Islet precursor cell (in vitro differentiated cells): ENCODE measurements around the gene RYR1.

Experiments
- DNase-seq: peaks from one replicate; pipeline ENCODE4 v3.0.0-alpha.2; 2018

RYR1 gene

GRCh38 chr19:38433268-38433733, at the start of gene RYR1:
TSS of gene RYR1 (plus strand) at chr19:38433691. CDS start at chr19:38433830, 139 bp downstream.
- DNase-seq = peak; percentile 88

GRCh38 chr19:38383743-38384142, 49.7 kb upstream of the RYR1 start:
- no peak for DNase-seq

DNA sequence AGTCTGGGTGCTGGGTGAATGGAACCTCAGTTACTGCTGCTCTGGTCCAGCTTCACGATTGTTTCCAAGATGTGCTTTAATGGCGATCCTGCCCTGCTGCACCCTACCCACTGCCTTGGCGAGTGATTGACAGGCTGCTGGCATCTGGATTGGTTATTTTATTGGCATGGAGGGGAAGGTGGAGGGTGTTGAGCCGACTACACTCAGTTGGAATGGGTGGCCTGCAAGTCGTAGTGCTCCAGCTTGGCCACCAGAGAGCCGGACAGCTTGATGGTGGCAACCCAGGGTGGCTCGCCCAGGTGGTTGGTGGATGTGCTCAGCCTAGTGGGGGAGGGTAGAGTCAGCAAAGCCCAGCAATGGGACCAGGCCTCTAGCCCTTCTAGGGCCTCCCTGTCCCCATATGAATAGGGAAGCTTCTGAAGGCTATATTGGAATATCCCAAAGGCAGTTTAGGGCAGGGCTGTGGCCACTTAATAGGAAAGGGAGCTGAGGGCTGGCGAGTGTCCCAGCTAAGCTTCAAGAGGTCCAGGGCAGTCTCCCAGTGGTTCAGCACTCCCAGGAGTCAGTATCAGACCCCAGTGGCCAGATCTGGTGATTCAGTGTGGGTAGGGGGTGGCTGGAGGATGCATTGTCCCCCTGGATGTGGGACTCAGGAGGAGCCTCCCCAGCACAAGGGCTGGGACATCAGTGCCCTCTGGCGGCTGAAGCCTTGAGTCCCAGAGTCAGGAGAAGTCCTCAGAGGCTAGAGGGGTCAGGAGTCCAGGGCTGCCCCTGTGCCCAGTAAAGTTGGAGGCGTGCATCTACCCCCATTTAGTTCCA, 49.1 kb upstream of the RYR1 start:
- peak; percentile 76 for DNase-seq

- no peak for DNase-seq
These were observed 48.3 kb upstream of the RYR1 start for GRCh38 chr19:38385057-38385803.

- DNase-seq = peak; percentile 66
These were observed 47.7 kb upstream of the RYR1 start for GRCh38 chr19:38385804-38386257.

- DNase-seq = peak; percentile 64
These were observed 47.1 kb upstream of the RYR1 start for GRCh38 chr19:38386300-38386970.

- DNase-seq = no peak
These were observed 46.4 kb upstream of the RYR1 start for GRCh38 chr19:38386971-38387549.

- DNase-seq = peak; percentile 97
These were observed 45.7 kb upstream of the RYR1 start, which contains the start of gene GGN for GRCh38 chr19:38387550-38388348. TSS of gene GGN (minus strand) at chr19:38388034. CDS start at chr19:38387261, 773 bp downstream.

GRCh38 chr19:38388349-38389100, 45.0 kb upstream of the RYR1 start, which contains the start of gene SPRED3:
TSS of gene SPRED3 (plus strand) at chr19:38388697. CDS start at chr19:38390303, 1,606 bp downstream.
- DNase-seq = peak; percentile 83

- peak; percentile 77 for DNase-seq
These were observed 44.2 kb upstream of the RYR1 start for GRCh38 chr19:38389101-38389925.

DNA sequence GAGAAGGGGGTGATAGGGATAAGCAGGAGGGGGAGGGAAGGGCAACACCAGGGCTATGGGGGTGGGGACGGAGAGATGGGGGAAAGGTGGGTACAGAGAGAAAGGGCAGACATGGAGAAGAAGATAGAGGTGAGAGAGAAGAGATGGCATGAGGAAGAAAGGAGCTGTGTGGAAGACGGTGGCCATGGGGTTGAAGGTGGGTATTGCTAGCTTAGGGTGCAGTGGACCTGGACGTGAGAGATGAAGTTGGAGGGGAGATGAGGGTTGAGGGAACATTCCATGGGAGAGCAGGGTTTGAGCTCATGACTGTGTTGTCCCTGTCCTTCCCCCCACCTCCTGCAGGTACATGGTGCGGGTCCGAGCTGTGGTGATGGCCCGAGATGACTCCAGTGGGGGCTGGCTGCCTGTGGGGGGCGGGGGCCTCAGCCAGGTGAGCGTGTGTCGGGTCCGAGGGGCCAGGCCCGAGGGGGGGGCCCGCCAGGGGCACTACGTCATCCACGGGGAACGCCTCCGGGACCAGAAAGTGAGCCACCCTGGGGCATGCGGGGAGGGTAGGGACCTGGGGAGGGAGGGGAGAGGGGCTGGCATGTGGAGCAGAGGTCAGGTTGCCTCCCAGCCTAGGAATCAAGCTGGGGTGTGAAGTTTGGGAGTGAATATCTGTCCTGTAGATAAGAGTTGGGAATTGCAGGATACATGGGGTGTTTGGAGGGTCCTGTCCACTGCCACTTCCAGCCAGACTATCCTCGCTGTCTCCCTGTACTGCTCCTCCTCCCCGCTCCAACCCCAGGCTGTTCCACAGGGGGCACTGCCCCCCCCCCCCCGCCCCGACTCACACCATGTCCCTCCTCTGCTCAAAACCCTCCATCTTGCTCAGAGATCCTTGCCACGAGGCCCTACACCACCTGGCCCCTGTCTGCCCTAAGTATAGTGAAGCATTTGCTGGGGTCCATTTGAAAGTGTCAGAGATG, 43.2 kb upstream of the RYR1 start:
- DNase-seq = no peak

GRCh38 chr19:38391911-38392464, 41.5 kb upstream of the RYR1 start:
- DNase-seq = no peak

GRCh38 chr19:38392707-38393308, 40.7 kb upstream of the RYR1 start:
- DNase-seq = no peak

DNA sequence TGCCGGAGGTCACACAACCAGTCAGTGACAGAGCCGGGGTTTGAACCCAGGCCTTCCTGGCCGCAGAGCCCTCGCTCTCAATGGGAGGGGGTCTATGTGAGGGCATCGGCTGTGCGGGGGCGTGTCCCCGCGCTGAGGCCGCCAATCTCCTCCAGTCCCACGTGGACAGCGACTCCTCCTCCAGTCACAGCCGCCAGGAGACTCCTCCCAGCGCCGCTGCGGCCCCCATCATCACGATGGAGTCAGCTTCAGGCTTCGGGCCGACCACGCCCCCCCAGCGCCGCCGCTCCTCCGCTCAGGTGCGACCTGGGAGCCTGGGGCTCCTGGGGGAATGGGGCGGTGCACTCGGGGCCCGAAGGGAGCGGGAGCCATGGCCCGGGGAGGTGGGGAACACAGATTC, 39.0 kb upstream of the RYR1 start:
- peak; percentile 88 for DNase-seq

GRCh38 chr19:38395381-38396114, 37.9 kb upstream of the RYR1 start:
- DNase-seq = no peak

DNA sequence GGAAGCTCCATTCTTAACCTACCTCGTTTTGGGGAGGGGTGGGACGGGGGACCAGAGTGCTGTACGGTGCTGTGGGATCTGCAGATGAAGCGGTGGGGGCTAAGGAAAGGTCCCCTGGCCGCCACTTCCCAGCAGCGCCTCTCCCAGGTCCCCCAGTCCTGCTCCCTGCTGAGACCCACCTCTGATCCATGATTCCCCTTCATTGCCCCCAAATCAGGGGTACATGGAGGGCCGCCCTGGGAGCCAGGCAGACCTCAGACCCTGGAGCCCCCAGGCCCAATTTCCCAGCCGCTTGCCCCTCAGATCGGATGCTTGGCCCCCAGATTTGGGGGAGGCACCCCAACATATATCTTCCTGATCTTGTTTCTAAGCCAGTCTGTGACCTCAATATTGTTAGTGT, 34.4 kb upstream of the RYR1 start:
- no peak for DNase-seq

- no peak for DNase-seq
These were observed 34.0 kb upstream of the RYR1 start for GRCh38 chr19:38399537-38399936.
